Loucy (cell line): ENCODE results near the gene PNCK.
"Not testable (repeated sequence)": the region's sequence is repeated elsewhere in the genome, so short reads cannot be mapped to it uniquely, and the experiment has no call there.

Experiments
- H2AFZ ChIP-seq: fragments of 200-600 bp; sonication (generic); 2 replicates; pipeline ENCODE4 v1.6.0; 2016; ENCODE audit warnings: antibody characterized with exemption, mild to moderate bottlenecking, low read length, moderate library complexity
- H3F3A ChIP-seq: fragments of 200-600 bp; 2 replicates; pipeline ENCODE4 v1.6.0; 2016; ENCODE audit warnings: antibody characterized with exemption, low read depth, mild to moderate bottlenecking
- H3K27me3 ChIP-seq: fragments of 200-600 bp; sonication (generic); 2 replicates; pipeline ENCODE4 v1.6.1; 2014; ENCODE audit warnings: low read length, mild to moderate bottlenecking; ENCODE audit not compliant: insufficient read depth, poor library complexity, severe bottlenecking
- H3K36me3 ChIP-seq: fragments of 200-600 bp; sonication (generic); 2 replicates; pipeline ENCODE4 v1.6.1; 2016; ENCODE audit warnings: low read length; ENCODE audit not compliant: insufficient read depth
- H3K4me1 ChIP-seq: fragments of 200-600 bp; sonication (generic); 2 replicates; pipeline ENCODE4 v1.5.1; 2014; ENCODE audit warnings: low read length, mild to moderate bottlenecking; ENCODE audit not compliant: insufficient read depth, poor library complexity, severe bottlenecking
- H3K4me2 ChIP-seq: fragments of 200-600 bp; sonication (generic); 2 replicates; pipeline ENCODE4 v1.6.0; 2014; ENCODE audit warnings: antibody characterized with exemption, low read length, low read depth, mild to moderate bottlenecking; ENCODE audit not compliant: poor library complexity, severe bottlenecking
- H3K4me3 ChIP-seq: fragments of 200-600 bp; sonication (generic); 2 replicates; pipeline ENCODE4 v1.5.1; 2014; ENCODE audit warnings: low read length, mild to moderate bottlenecking, mixed read lengths; ENCODE audit not compliant: poor library complexity, severe bottlenecking
- H3K79me2 ChIP-seq: fragments of 200-600 bp; sonication (generic); 2 replicates; pipeline ENCODE4 v1.6.1; 2014; ENCODE audit warnings: low read length; ENCODE audit not compliant: insufficient read depth
- H3K9ac ChIP-seq: fragments of 200-600 bp; sonication (generic); 2 replicates; pipeline ENCODE4 v1.6.0; 2014; ENCODE audit warnings: mild to moderate bottlenecking, low read depth, low read length, moderate library complexity; ENCODE audit not compliant: poor library complexity, severe bottlenecking
- H3K9me2 ChIP-seq: fragments of 200-600 bp; sonication (generic); replicated peaks from 2 replicates; pipeline ENCODE4 v1.6.1; 2016; ENCODE audit warnings: low read depth, low read length, mixed read lengths
- H3K9me3 ChIP-seq: fragments of 200-600 bp; sonication (generic); 2 replicates; pipeline ENCODE4 v1.6.1; 2014; ENCODE audit warnings: mild to moderate bottlenecking, antibody characterized with exemption, low read length, low read depth; ENCODE audit not compliant: insufficient read depth
- H4K20me1 ChIP-seq: fragments of 200-600 bp; sonication (generic); 2 replicates; pipeline ENCODE4 v1.6.0; 2014; ENCODE audit warnings: antibody characterized with exemption, low read length, mild to moderate bottlenecking; ENCODE audit not compliant: insufficient read depth, poor library complexity, severe bottlenecking
- CTCF ChIP-seq: fragments of 200-600 bp; sonication (generic); conservative IDR thresholded peaks from 2 replicates; pipeline ENCODE4 v1.5.1; 2014; ENCODE audit warnings: mild to moderate bottlenecking, antibody characterized with exemption, low read length
- EZH2phosphoT487 ChIP-seq: fragments of 200-600 bp; IDR thresholded peaks from 2 replicates; pipeline ENCODE4 v1.6.1; 2018; ENCODE audit warnings: antibody characterized with exemption, mild to moderate bottlenecking, moderate library complexity, borderline replicate concordance

Gene PNCK

GRCh38 chrX:153706799-153707198, 33.2 kb upstream of the PNCK start:
- peaks cover 4% of the 10 kb centered on the region for H4K20me1 ChIP-seq
- H3K36me3 ChIP-seq, result peaks cover 17% of the 10 kb centered on the region; the same call in 1 of the 2 replicates

GRCh38 chrX:153705403-153706060, 31.9 kb upstream of the PNCK start:
- H3K9ac ChIP-seq, H3K4me1 ChIP-seq, H4K20me1 ChIP-seq, H3K9me2 ChIP-seq, H3K4me3 ChIP-seq, H3K27me3 ChIP-seq, H3K4me2 ChIP-seq, H3F3A ChIP-seq, H3K9me3 ChIP-seq, H2AFZ ChIP-seq, H3K79me2 ChIP-seq: not testable (repeated sequence)
- H3K36me3 ChIP-seq, result peaks cover 19% of the 10 kb centered on the region; the same call in 1 of the 2 replicates

More at GRCh38 chrX:153706799-153707198, 33.2 kb upstream of the PNCK start:
- H3K27me3 ChIP-seq, result no peaks in the 10 kb centered on the region
- H3K4me1 ChIP-seq, result no peaks in the 10 kb centered on the region
- H2AFZ ChIP-seq, result no peak overlapping the region
- TF ChIP-seq EZH2phosphoT487, result no peak
- TF ChIP-seq CTCF, result no peak
- H3K79me2 ChIP-seq, result no peaks in the 10 kb centered on the region
- no peaks in the 10 kb centered on the region for H3F3A ChIP-seq
- H3K9me2 ChIP-seq, result no peaks in the 10 kb centered on the region
- H3K9me3 ChIP-seq, result no peaks in the 10 kb centered on the region
- no peak overlapping the region for H3K9ac ChIP-seq
- H3K4me3 ChIP-seq, result no peak overlapping the region
- no peak overlapping the region for H3K4me2 ChIP-seq

GRCh38 chrX:153704631-153705402, 31.2 kb upstream of the PNCK start:
- H3K4me2 ChIP-seq, H3K9ac ChIP-seq, H3K9me3 ChIP-seq, H3K27me3 ChIP-seq, H3F3A ChIP-seq, H4K20me1 ChIP-seq, H3K4me1 ChIP-seq, H2AFZ ChIP-seq, H3K4me3 ChIP-seq, H3K9me2 ChIP-seq, H3K79me2 ChIP-seq: not testable (repeated sequence)
- peaks cover 19% of the 10 kb centered on the region; the same call in 1 of the 2 replicates for H3K36me3 ChIP-seq

- H3K27me3 ChIP-seq, result no peaks in the 10 kb centered on the region
- no peak for TF ChIP-seq CTCF
- TF ChIP-seq EZH2phosphoT487, result no peak
- no peak overlapping the region for H3K4me2 ChIP-seq
- peaks cover 4% of the 10 kb centered on the region for H4K20me1 ChIP-seq
- no peaks in the 10 kb centered on the region for H3K9me2 ChIP-seq
- H3K9me3 ChIP-seq, result no peaks in the 10 kb centered on the region
- no peak overlapping the region for H3K4me3 ChIP-seq
- no peak overlapping the region for H2AFZ ChIP-seq
- H3K9ac ChIP-seq, result no peak overlapping the region
- peaks cover 19% of the 10 kb centered on the region; the same call in 1 of the 2 replicates for H3K36me3 ChIP-seq
- H3K4me1 ChIP-seq, result no peaks in the 10 kb centered on the region
- H3K79me2 ChIP-seq, result no peaks in the 10 kb centered on the region
- no peaks in the 10 kb centered on the region for H3F3A ChIP-seq
These were observed 30.5 kb upstream of the PNCK start for GRCh38 chrX:153704021-153704526.
